Vagina (tissue), 2 donors: Measurements from ENCODE around the gene ADCY7.

Experiments used
- POLR2A ChIP-seq, 2 donors: fragments of 450-650 bp; IDR thresholded peaks; one replicate each; pipeline ENCODE4 v1.6.1; 2017; ENCODE audit warnings: antibody characterized with exemption in 2 of 2, mild to moderate bottlenecking in 2 of 2, moderate library complexity in 2 of 2
- POLR2AphosphoS5 ChIP-seq, 2 donors: sonication (generic); formaldehyde crosslinking; IDR thresholded peaks; one replicate each; pipeline ENCODE4 v1.9.0; 2017; ENCODE audit warnings: antibody characterized with exemption in 2 of 2, mild to moderate bottlenecking in 2 of 2, low read depth in 1 of 2; ENCODE audit not compliant: insufficient read depth in 1 of 2
- TF ChIP-seq, protein P1 (sequence below), 3 experiments: fragments of 450-650 bp in 2 of 3; fragments of 200-600 bp in 1 of 3; sonication (generic) in 1 of 3; IDR thresholded peaks; one replicate each; pipeline ENCODE4 v1.5.1; 2017 to 2019; ENCODE audit warnings: antibody characterized with exemption in 3 of 3, mild to moderate bottlenecking in 2 of 3, moderate library complexity in 2 of 3

DNA sequence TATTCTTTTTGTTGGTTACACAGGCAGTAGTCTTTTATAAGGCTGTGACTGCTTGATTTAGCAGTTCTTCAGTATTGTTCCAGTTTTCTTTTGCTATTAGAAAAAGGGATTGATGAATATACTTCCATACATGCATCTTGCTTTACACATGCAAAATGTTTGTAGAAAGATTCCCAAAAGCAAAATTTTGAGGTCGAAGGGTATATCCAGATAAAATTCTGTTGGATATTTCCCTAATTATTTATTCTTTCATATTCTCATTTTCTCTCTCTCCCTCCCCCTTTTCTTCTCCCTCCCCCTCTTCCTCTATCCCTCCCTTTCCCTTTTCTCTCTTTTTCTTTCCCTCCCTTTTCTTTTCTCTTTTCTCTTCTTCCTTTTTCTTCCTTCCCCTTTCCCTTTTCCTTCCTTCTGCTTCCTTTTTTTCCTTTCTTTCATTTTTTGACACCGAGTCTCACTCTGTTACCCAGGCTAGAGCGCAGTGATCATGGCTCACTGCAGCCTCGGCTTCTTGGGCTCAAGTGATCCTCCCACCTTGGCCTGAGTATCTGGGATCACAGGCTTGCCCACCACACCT lies 46.9 kb upstream of the ADCY7 start:
- TF ChIP-seq, protein P1, sequence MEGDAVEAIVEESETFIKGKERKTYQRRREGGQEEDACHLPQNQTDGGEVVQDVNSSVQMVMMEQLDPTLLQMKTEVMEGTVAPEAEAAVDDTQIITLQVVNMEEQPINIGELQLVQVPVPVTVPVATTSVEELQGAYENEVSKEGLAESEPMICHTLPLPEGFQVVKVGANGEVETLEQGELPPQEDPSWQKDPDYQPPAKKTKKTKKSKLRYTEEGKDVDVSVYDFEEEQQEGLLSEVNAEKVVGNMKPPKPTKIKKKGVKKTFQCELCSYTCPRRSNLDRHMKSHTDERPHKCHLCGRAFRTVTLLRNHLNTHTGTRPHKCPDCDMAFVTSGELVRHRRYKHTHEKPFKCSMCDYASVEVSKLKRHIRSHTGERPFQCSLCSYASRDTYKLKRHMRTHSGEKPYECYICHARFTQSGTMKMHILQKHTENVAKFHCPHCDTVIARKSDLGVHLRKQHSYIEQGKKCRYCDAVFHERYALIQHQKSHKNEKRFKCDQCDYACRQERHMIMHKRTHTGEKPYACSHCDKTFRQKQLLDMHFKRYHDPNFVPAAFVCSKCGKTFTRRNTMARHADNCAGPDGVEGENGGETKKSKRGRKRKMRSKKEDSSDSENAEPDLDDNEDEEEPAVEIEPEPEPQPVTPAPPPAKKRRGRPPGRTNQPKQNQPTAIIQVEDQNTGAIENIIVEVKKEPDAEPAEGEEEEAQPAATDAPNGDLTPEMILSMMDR (IDR thresholded peaks at IDR 0.05): no peak
- no peak for TF ChIP-seq POLR2A (IDR thresholded peaks at IDR 0.05)
- no peak for TF ChIP-seq POLR2AphosphoS5 (IDR thresholded peaks at IDR 0.05; ENCODE audit: insufficient read depth in 1 of 2, low read depth in 1 of 2)
